ENCODE results near the gene HSPA9.

HSPA9 gene

GRCh38 chr5:138575194-138576015, at the start of gene HSPA9:
HSPA9 (minus strand) TSS chr5:138575401; CDS start chr5:138575318, 83 bp downstream.
- peak; percentile 96 for DNase-seq (ENCODE audit: low spot score)

GRCh38 chr5:138623053-138623452, 47.9 kb upstream of the HSPA9 start:
- no peak for DNase-seq (ENCODE audit: low spot score)

GRCh38 chr5:138622051-138622450, 46.9 kb upstream of the HSPA9 start:
- no peak for DNase-seq (ENCODE audit: low spot score)

- no peak for DNase-seq (ENCODE audit: low spot score)
Observed at GRCh38 chr5:138620663-138621224, 45.5 kb upstream of the HSPA9 start.

DNA sequence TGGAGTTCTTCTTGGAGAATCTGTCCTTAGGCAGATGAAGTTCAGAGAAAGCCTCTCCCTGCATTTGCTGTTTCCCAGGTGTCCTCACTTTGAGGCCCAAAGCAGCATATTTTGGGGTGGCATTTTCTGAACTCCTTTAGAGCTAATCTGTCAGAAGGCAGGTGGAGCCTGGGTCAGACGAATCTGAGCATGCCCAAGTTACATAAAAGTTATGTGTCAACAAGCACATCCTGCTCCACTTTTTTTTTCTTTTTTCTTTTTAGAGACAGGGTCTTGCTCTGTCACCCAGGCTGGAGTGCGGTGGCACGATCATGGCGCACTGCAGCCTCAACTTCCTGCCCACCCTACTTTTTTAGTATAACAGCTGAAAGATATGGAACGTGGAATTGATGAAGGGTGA, 41.3 kb upstream of the HSPA9 start:
- DNase-seq (ENCODE audit: low spot score) = no peak

- DNase-seq (ENCODE audit: low spot score) = no peak
Observed at GRCh38 chr5:138615461-138615860, 40.3 kb upstream of the HSPA9 start.

GRCh38 chr5:138611678-138612218, 36.5 kb upstream of the HSPA9 start:
- no peak for DNase-seq (ENCODE audit: low spot score)

GRCh38 chr5:138610918-138611677, 35.9 kb upstream of the HSPA9 start:
- peak; percentile 76 for DNase-seq (ENCODE audit: low spot score)

GRCh38 chr5:138610415-138610917, 35.3 kb upstream of the HSPA9 start:
- DNase-seq (ENCODE audit: low spot score) = peak; percentile 69

DNA sequence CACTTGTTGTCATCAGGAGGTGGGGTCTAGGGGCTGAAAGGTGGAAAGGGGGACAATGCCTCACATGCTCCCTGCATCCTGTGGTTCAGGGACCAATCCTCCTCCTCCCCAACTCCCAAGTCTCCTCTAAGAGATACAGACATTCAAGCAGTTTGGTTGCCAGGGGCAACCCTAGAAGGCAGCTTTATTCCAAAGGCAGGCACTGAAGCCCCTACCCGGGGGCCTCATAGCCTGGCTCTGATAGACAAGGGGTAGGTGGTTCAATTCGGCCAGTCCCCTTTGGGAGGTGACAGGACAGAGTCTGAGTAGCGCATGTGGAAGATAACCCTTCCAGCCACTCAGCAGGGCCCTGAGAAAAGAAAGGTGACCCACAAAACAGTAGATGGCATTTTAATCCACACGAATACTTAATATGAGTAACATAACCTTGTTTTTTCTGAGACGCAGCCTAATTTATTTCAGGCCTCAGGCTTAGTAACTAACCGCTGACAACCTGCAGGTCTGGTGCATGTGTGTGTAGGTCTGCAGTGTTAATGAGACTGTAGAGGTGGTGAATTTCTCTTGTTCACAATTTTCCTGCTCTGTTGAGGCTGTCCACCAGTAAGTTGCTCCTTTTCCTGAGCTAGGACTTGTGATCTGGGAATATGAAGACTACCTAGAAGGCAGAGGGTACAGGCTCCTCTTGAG, 31.3 kb upstream of the HSPA9 start:
- peak; percentile 60 for DNase-seq (ENCODE audit: low spot score)

- no peak for DNase-seq (ENCODE audit: low spot score)
Observed at GRCh38 chr5:138605254-138605972, 30.2 kb upstream of the HSPA9 start.

GRCh38 chr5:138604176-138604785, 29.1 kb upstream of the HSPA9 start:
- DNase-seq (ENCODE audit: low spot score) = no peak

- DNase-seq (ENCODE audit: low spot score) = no peak
Observed at GRCh38 chr5:138603249-138603920, 28.2 kb upstream of the HSPA9 start.

- no peak for DNase-seq (ENCODE audit: low spot score)
Observed at GRCh38 chr5:138602371-138603000, 27.3 kb upstream of the HSPA9 start.

DNA sequence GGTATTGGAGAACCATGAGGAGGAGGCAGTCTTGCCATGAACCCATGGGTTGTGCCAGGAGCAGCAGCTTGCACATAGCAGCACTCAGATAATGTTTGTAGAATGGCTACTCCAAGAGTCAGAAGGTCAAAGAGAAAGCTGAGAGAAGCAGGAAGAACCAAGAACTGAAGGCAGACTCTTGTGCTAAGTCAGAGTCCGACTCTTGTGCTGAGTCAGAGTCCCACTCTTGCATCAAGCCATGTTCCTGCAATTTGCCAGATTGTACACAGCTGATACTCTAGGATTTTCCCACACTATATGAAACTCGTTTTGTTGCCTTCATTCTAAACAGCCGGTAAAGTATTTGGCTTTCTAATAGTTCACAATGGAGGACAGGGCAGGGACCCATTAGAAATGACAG, 26.2 kb upstream of the HSPA9 start:
- DNase-seq (ENCODE audit: low spot score) = no peak

- DNase-seq (ENCODE audit: low spot score) = no peak
Observed at GRCh38 chr5:138600446-138600845, 25.2 kb upstream of the HSPA9 start.

DNA sequence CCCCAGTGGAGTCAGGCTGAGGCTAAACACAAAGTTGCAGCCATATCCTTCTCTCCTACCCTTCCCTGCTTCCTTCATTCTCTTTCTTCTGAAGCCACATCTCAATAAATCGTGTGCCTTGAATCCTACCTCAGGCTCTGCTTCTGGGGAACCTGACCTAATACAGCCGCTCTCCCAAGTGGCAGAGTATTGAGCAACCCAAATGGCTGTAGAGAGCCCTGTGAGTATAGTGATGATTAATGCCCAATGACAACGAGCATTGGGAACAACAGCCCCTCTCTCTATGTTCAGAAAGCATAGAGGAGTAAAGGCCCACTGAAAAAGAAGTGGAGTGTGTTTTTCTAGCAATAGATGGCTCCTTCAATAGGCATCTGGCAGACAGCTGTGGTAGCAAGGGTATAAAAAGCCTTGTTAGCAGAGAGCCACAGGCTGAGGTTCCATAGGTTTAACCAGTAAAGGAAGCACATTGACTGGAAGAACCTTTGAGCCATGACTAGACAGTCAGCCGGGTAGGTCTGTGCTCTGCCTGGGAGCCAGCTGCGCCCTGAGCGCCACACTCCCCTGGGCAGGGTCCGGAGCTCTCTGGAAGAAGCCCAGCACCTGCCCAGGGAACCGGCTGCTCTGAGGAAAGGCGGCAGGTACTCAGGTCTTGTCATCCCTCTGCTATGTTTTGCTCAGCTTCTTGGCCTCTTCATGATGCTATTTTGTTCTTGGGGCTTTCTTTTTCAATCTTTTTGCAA, 22.6 kb upstream of the HSPA9 start:
- DNase-seq (ENCODE audit: low spot score) = no peak

- DNase-seq (ENCODE audit: low spot score) = no peak
Observed at GRCh38 chr5:138596105-138596881, 21.1 kb upstream of the HSPA9 start.
